ENCODE data around the gene GTF3C2. TPM values are rescaled to one million over a fixed set of nuclear protein-coding genes. Genes with fewer than 3 reads are reported as not detected.

GTF3C2 gene
- total and polyA plus RNA-seq, 9 of the 15 experiments (the other 6 are each of a cell fraction or from before 2014, with no cell fraction given), result 35.5 to 96.8 (median 53.0) TPM

DNA sequence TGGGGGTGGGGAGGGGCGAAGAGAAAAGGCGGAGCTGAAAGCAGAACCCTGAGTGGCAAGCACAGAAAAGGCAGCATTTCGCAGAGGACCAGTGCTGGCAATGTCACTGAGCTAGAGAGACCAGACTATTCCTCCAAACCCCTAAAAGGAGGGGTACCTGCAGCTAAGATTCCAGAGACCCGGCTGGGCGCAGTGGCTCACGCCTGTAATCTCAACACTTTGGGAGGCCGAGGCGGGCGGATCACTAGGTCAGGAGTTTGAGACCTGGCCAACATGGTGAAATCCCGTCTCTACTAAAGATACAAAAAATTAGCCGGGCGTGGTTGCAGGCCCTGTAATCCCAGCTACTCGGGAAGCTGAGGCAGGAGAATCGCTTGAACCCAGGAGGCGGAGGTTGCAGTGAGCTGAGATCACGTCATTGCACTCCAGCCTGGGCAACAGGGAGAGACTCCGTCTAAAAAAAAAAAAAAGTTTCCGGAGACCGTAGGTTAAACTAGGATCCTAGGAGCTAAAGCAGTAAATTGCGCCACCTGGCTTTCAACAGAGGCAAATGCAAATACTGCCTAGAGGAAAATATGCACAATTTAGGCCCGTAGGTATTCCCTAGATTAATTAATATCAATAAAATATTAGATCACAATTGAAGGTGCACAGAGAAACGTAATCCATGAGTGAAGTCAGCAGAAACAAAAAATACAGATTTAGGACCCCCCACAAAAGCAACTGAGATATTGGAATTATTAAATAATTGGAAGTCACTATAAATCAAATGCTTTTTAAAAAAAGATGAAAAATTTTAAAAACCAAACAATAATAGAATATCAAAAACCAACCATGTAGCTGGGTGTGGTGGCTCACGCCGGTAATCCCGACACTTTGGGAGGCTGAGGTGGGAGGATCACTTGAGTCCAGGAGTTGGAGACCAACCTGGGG, 53.2 kb downstream of the GTF3C2 start (continued):
- TF ChIP-seq, protein P1, sequence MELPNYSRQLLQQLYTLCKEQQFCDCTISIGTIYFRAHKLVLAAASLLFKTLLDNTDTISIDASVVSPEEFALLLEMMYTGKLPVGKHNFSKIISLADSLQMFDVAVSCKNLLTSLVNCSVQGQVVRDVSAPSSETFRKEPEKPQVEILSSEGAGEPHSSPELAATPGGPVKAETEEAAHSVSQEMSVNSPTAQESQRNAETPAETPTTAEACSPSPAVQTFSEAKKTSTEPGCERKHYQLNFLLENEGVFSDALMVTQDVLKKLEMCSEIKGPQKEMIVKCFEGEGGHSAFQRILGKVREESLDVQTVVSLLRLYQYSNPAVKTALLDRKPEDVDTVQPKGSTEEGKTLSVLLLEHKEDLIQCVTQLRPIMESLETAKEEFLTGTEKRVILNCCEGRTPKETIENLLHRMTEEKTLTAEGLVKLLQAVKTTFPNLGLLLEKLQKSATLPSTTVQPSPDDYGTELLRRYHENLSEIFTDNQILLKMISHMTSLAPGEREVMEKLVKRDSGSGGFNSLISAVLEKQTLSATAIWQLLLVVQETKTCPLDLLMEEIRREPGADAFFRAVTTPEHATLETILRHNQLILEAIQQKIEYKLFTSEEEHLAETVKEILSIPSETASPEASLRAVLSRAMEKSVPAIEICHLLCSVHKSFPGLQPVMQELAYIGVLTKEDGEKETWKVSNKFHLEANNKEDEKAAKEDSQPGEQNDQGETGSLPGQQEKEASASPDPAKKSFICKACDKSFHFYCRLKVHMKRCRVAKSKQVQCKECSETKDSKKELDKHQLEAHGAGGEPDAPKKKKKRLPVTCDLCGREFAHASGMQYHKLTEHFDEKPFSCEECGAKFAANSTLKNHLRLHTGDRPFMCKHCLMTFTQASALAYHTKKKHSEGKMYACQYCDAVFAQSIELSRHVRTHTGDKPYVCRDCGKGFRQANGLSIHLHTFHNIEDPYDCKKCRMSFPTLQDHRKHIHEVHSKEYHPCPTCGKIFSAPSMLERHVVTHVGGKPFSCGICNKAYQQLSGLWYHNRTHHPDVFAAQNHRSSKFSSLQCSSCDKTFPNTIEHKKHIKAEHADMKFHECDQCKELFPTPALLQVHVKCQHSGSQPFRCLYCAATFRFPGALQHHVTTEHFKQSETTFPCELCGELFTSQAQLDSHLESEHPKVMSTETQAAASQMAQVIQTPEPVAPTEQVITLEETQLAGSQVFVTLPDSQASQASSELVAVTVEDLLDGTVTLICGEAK (IDR thresholded peaks at IDR 0.05), result peak; percentile 58
- TF ChIP-seq, protein P1 (CRISPR knock-in tag; IDR thresholded peaks at IDR 0.05), result no peak
- TF ChIP-seq ATF1 (CRISPR knock-in tag; IDR thresholded peaks at IDR 0.05) (no peak), ATF1 (tag; IDR thresholded peaks at IDR 0.05) (peak; percentile 71), NFIX (CRISPR knock-in tag; IDR thresholded peaks at IDR 0.05; ENCODE audit: low read depth) (no peak), RAD21 (CRISPR knock-in tag; conservative IDR thresholded peaks at IDR 0.05 in 1 of 2, IDR thresholded peaks at IDR 0.05 in 1 of 2) (peak; percentile 80 to 85), ESRRA (IDR thresholded peaks at IDR 0.05; ENCODE audit: borderline replicate concordance, low read depth) (0 out of 2 replicates have a peak, but pooled peaks have one; percentile 14)
- TF ChIP-seq, protein P2, sequence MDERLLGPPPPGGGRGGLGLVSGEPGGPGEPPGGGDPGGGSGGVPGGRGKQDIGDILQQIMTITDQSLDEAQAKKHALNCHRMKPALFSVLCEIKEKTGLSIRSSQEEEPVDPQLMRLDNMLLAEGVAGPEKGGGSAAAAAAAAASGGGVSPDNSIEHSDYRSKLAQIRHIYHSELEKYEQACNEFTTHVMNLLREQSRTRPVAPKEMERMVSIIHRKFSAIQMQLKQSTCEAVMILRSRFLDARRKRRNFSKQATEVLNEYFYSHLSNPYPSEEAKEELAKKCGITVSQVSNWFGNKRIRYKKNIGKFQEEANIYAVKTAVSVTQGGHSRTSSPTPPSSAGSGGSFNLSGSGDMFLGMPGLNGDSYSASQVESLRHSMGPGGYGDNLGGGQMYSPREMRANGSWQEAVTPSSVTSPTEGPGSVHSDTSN (CRISPR knock-in tag; IDR thresholded peaks at IDR 0.05; ENCODE audit: low read depth), result no peak
- TF ChIP-seq, protein P2 (tag; conservative IDR thresholded peaks at IDR 0.05; ENCODE audit: low read depth), result 0 out of 2 replicates have a peak, but pooled peaks have one; percentile 9
